HEK293T (cell line): Measurements from ENCODE around the gene EIF5AL1.

Experiments used
- CTCF ChIA-PET: fragments of 350-600 bp; formaldehyde crosslinking; extraction: SDS; loops from one replicate; lab custom pipeline; 2021; ENCODE audit warnings: antibody characterized with exemption, inconsistent platforms; lab: Yijun Ruan, JAX
- POLR2A ChIA-PET: fragments of 350-600 bp; formaldehyde crosslinking; extraction: SDS; loops from one replicate; lab custom pipeline; 2020; ENCODE audit warnings: antibody characterized with exemption, inconsistent platforms; lab: Yijun Ruan, JAX
- DNase-seq: peaks from one replicate; pipeline ENCODE4 v3.0.0; 2012; ENCODE audit warnings: mixed read lengths; ENCODE audit errors: extremely low spot score
- ARNT ChIP-seq: fragments of 450-650 bp; IDR thresholded peaks from 2 replicates; pipeline ENCODE4 v1.6.1; 2017; ENCODE audit warnings: mild to moderate bottlenecking
- BHLHE40 ChIP-seq: fragments of 450-650 bp; IDR thresholded peaks from 2 replicates; pipeline ENCODE4 v1.6.1; 2016; ENCODE audit warnings: mild to moderate bottlenecking, moderate library complexity, borderline replicate concordance
- CTBP1 ChIP-seq: fragments of 450-650 bp; IDR thresholded peaks from 2 replicates; pipeline ENCODE4 v1.6.1; 2016; ENCODE audit warnings: borderline replicate concordance
- ELF4 ChIP-seq: fragments of 450-650 bp; IDR thresholded peaks from 2 replicates; pipeline ENCODE4 v1.6.1; 2017; ENCODE audit warnings: antibody characterized with exemption
- FOXA1 ChIP-seq: fragments of 450-650 bp; IDR thresholded peaks from 2 replicates; pipeline ENCODE4 v1.6.1; 2016; ENCODE audit warnings: mild to moderate bottlenecking
- FOXK2 ChIP-seq: fragments of 450-650 bp; IDR thresholded peaks from 2 replicates; pipeline ENCODE4 v1.6.1; 2016; ENCODE audit warnings: mild to moderate bottlenecking
- FOXM1 ChIP-seq: fragments of 450-650 bp; IDR thresholded peaks from 2 replicates; pipeline ENCODE4 v1.6.1; 2017; ENCODE audit warnings: mild to moderate bottlenecking, borderline replicate concordance
- HDGF ChIP-seq: fragments of 450-650 bp; IDR thresholded peaks from 2 replicates; pipeline ENCODE4 v1.6.1; 2017; ENCODE audit warnings: antibody characterized with exemption, borderline replicate concordance
- L3MBTL2 ChIP-seq: fragments of 450-650 bp; conservative IDR thresholded peaks from 2 replicates; pipeline ENCODE4 v1.6.1; 2016; ENCODE audit warnings: mild to moderate bottlenecking
- LEF1 ChIP-seq: fragments of 450-650 bp; IDR thresholded peaks from 2 replicates; pipeline ENCODE4 v1.6.1; 2017; ENCODE audit warnings: mild to moderate bottlenecking, borderline replicate concordance
- NFRKB ChIP-seq: fragments of 450-650 bp; IDR thresholded peaks from 2 replicates; pipeline ENCODE4 v1.6.1; 2016; ENCODE audit warnings: mild to moderate bottlenecking, moderate library complexity
- SP1 ChIP-seq: fragments of 450-650 bp; IDR thresholded peaks from 2 replicates; pipeline ENCODE4 v1.6.1; 2017
- SUZ12 ChIP-seq: fragments of 450-650 bp; IDR thresholded peaks from 2 replicates; pipeline ENCODE4 v1.6.1; 2016; ENCODE audit warnings: mild to moderate bottlenecking
- TARDBP ChIP-seq: fragments of 450-650 bp; IDR thresholded peaks from 2 replicates; pipeline ENCODE4 v1.6.1; 2016
- ZNF384 ChIP-seq: fragments of 450-650 bp; IDR thresholded peaks from 2 replicates; pipeline ENCODE4 v1.6.1; 2016
- TF ChIP-seq, protein P1 (sequence below): fragments of 450-650 bp; IDR thresholded peaks from 2 replicates; pipeline ENCODE4 v1.6.1; 2016

EIF5AL1 gene

DNA sequence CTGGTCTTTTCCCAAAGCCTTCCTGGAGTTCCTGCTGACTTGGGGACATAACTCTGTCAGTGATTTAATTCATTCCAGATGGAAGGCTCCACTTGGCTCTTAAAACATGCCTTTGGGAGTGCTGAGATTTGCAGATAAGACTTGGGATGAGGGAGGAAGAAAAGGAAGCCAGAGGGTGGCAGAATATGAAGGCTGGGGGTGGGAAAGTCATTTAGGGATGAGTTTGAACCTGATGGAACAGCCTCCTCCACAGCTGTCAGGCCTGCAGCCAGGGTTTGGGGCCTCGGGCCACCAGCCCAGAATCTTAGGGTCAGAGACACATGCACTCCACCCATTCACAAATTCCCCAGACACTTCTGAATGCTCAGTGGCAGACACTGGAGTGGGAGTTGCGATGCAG, 28.4 kb upstream of the EIF5AL1 start:
- ChIA-PET POLR2A (no interaction called here), CTCF (no interaction called here)
- TF ChIP-seq BHLHE40 (no peak), FOXK2 (no peak), ELF4 (no peak), L3MBTL2 (no peak)
- TF ChIP-seq, protein P1, sequence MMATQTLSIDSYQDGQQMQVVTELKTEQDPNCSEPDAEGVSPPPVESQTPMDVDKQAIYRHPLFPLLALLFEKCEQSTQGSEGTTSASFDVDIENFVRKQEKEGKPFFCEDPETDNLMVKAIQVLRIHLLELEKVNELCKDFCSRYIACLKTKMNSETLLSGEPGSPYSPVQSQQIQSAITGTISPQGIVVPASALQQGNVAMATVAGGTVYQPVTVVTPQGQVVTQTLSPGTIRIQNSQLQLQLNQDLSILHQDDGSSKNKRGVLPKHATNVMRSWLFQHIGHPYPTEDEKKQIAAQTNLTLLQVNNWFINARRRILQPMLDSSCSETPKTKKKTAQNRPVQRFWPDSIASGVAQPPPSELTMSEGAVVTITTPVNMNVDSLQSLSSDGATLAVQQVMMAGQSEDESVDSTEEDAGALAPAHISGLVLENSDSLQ = peak; percentile 30; the same call in 1 of the 2 replicates
- DNase-seq = no peak

DNA sequence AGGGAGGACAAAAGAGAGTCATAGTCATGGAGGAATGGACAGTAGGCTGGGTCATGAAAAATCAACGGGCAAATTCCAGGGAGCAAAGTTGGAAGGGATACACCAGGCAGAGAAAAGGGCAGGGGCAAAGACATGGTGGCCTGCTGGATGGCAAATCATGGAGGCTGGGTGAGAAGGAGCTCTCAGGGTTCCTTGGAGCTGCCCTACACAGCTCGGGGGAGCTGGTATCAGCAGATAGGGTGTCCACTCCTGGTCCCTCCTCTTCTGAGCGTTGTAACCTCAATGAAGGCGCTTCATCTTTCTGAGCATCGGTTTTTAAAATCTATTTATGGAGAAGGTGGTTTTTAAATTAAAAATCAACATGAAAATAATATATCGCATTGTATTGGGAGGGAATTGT, 27.9 kb upstream of the EIF5AL1 start:
- CTCF ChIA-PET = interaction anchor here (0.7 to 1.0 kb wide), 2 partner anchors 91 to 110 kb away, joined by 3 to 5 read pairs; no protein-coding TSS in a partner anchor
- POLR2A ChIA-PET = no interaction called here
- DNase-seq = no peak
- TF ChIP-seq ELF4 = no peak
- TF ChIP-seq, protein P1 = no peak
- TF ChIP-seq ZNF384 = no peak
- TF ChIP-seq LEF1 = no peak
- TF ChIP-seq L3MBTL2 = no peak
- TF ChIP-seq FOXA1 = no peak
- no peak for TF ChIP-seq NFRKB
- no peak for TF ChIP-seq ARNT

DNA sequence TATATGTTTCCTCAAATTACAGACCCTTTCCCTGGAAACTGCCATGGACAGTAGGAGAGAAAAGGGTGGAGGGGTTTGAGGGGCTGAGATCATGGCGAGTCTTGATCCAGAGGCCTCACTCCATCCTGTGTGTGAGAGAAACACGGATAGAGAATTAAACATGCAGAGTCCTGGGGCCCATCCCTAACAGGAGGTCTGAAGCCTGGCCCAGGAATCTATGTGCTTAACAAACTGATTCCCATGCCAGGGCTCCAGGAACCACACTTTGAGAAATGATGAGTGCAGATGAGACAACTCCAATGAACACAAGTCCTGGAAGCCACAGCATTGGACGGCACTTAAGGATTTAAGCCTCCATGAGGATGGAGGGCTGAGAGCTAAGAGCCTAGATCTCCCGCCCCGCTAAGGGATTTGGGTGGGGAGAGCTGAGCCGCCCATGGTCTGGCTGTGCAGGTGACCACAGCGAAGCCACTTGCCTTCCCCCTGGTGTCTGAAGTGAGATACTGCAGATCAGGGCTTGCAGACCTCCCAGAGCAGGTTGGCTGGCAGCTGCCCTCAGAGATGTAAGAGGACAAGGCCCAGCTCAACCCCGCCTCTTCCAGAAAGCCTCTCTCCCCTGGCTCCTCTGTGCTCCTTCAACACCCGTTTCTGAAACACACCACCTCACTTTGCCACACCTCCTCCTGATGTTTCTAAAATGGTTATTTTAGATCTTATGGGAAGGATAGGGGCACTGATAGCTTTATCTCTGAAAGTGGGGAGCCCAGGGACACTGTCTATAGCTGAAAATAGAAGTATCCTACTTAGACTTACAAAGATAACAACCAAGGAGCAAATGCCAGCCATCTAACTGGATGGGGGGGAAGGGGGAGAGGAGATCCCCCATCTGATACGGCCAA, 24.8 kb upstream of the EIF5AL1 start:
- TF ChIP-seq TARDBP = no peak
- no peak for TF ChIP-seq ARNT
- no peak for TF ChIP-seq CTBP1
- TF ChIP-seq FOXK2 = no peak
- TF ChIP-seq, protein P1 = no peak
- no peak for TF ChIP-seq BHLHE40
- TF ChIP-seq ZNF384 = no peak
- TF ChIP-seq NFRKB = no peak
- no peak for TF ChIP-seq LEF1
- no peak for TF ChIP-seq L3MBTL2
- TF ChIP-seq SP1 = no peak
- no peak for TF ChIP-seq ELF4
- TF ChIP-seq HDGF = no peak
- DNase-seq = peak; percentile 87
- POLR2A ChIA-PET = interaction anchor here (1.5 kb wide), 1 partner anchor 139 kb away, joined by 5 read pairs; no protein-coding TSS in a partner anchor
- CTCF ChIA-PET = interaction anchor here (0.6 to 2.7 kb wide), 9 partner anchors 9 to 1766 kb away, joined by 3 to 28 read pairs (median 5); no protein-coding TSS in a partner anchor

- no peak for DNase-seq
- ChIA-PET POLR2A (interaction anchor here (1.5 kb wide), 1 partner anchor 140 kb away, joined by 5 read pairs; no protein-coding TSS in a partner anchor), CTCF (interaction anchor here (0.6 to 2.7 kb wide), 9 partner anchors 8 to 1765 kb away, joined by 3 to 28 read pairs (median 4); no protein-coding TSS in a partner anchor)
- TF ChIP-seq TARDBP = no peak
- TF ChIP-seq SP1 = no peak
- no peak for TF ChIP-seq ELF4
- TF ChIP-seq ZNF384 = no peak
- no peak for TF ChIP-seq ARNT
- no peak for TF ChIP-seq FOXM1
- TF ChIP-seq FOXK2 = no peak
Measured at GRCh38 chr10:79488336-79488735, 24.0 kb upstream of the EIF5AL1 start.

- ChIA-PET CTCF (interaction anchor here (0.6 to 2.7 kb wide), 3 partner anchors 17 to 115 kb away, joined by 4 to 28 read pairs (median 5); no protein-coding TSS in a partner anchor), POLR2A (no interaction called here)
- no peak for TF ChIP-seq SUZ12
- TF ChIP-seq HDGF = no peak
- TF ChIP-seq FOXK2 = no peak
- no peak for TF ChIP-seq TARDBP
- TF ChIP-seq, protein P1 = no peak
- no peak for TF ChIP-seq FOXA1
- TF ChIP-seq CTBP1 = no peak
- no peak for TF ChIP-seq L3MBTL2
- no peak for TF ChIP-seq BHLHE40
- TF ChIP-seq ELF4 = no peak
- no peak for TF ChIP-seq ZNF384
- no peak for TF ChIP-seq NFRKB
- TF ChIP-seq ARNT = no peak
- TF ChIP-seq FOXM1 = no peak
- TF ChIP-seq SP1 = no peak
- no peak for TF ChIP-seq LEF1
- no peak for DNase-seq
Measured at GRCh38 chr10:79488870-79489269, 23.5 kb upstream of the EIF5AL1 start.
